T-helper 2 cell (primary cell): Measurements from ENCODE around the gene BACH1.

Source experiments
- DNase-seq, 5 experiments: peaks; one replicate each; pipeline versions ENCODE4 v3.0.0 to v3.0.0-alpha.2; 2012 to 2022

Gene BACH1

DNA sequence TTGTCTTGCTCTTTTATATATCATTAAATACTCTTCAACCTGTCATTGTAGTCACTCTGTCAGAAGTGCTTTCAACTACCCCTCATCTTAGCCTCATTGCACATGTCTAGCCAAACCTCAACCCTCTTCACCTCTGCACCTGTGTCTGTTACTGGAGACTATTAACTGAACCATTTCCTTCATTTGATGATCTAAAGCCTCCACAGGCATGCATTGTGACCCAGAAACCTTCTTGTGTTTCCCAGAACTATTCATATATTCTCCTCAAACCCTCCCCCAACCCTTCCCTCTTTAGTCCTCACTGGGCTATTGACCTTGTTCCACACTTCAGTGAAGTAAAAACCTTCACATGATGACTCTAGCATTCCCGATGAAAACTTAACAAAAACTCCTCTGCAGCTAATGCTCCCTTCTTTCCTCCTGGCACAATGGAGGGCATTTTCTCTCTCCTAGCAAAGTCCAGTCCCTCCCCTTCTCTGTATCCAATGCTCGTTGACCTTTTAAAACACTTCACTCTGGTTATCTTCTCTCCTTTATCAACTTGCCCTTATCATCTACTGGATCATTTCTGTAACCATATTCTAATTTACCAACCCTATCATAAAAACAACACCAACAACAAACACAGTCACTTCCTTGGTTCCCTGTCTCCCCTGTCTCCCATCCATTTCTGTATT, 86.1 kb downstream of the BACH1 start:
- no peak for DNase-seq

DNA sequence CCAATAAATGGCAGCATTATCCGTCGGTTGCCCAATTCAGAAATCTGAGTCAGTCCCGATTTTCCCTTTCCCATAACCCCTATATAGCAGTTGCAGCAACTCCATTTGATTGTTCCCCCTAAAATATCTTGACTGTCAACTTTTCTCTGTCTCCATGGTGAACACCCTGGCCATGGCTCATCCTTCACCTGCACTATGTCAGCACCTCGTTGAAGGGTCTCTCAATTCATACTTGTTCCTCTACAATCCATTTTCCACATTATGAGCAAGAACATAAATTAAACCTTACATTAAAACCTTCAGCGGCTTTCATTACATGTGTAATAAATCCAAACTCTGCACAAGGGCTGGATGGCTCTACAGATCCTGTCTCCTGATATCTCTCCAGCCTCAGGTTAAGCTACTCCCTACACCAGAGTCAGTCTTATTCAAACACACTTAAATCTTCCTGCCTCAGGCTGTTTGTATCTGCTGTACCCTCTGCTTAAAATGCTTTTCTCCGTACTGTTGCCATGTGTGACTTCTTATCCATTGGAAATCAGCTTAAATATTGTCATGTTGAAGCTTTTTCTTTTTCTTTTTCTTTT, 87.3 kb downstream of the BACH1 start:
- DNase-seq: no peak

DNA sequence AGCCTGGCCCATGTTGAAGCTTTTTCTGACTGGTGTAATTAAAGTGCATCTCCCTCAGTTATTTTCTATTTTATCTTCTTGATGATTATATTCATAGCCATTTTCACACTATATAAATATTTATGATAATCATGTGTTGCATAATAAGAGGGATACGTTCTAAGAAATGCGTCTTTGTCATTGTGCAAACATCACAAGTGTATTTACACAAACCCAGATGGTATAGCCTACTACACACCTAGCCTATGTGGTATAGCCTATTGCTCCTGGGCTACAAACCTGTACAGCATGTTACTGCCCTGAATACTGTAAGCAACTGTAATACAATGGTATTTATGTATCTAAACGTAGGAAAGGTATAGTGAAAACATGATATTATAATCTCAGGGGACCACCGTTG, 88.1 kb downstream of the BACH1 start:
- DNase-seq: no peak

DNA sequence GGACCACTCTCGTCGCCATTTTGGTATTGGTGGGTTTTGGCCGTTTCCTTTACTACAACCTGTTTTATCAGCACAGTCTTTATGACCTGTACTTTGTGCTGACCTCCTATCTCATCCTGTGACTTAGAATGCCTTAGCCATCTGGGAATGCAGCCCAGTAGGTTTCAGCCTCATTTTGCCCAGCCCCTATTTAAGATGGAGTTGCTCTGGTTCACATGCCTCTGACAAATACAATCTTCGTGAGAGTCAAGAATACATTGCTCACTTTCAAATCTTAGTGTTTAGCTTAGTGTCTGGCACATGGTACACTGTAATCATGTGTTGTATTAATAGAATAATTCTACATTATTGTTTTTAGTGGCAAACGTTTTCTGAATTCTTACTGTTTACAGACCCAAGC, 88.9 kb downstream of the BACH1 start:
- no peak for DNase-seq

DNA sequence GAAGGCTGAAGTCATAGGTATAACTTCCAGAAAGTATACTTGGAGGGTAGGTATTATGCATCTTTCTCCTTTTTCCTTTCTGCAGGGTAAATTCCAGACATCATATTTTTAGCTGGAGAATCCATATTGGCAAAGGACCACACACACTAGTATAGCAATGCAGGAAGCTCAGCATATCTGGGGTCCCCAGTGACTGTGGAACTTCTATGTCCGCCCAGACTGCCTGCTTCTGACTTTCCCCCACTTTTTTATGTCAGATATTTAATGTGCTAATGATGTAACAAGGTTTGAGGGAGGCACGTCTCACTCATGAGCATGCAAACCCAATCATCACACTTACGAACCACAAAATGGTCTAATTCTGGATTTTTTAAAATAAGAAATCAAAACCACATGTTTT, 90.4 kb downstream of the BACH1 start:
- no peak for DNase-seq

- no peak for DNase-seq
These were observed 92.1 kb downstream of the BACH1 start for GRCh38 chr21:29390778-29391177.

- no peak for DNase-seq
These were observed 95.3 kb downstream of the BACH1 start for GRCh38 chr21:29394051-29394450.
